OCI-LY7 (cell line): ENCODE results near the gene ANKS1A. TPM values are rescaled to one million over a fixed set of nuclear protein-coding genes. Genes with fewer than 3 reads are reported as not detected.

Source experiments
- BruUV-seq: library from RNA; stranded (reverse); fragments of 400-500 nt; replicated peaks from 2 replicates; lab custom pipeline; 2021; lab: Mats Ljungman, UMichigan
- CTCF ChIA-PET: fragments of 300-600 bp; sonication (Branson Sonifier 250); formaldehyde crosslinking; loops from one replicate; lab custom pipeline; 2022; ENCODE audit warnings: antibody characterized with exemption; ENCODE audit not compliant: unreplicated experiment; lab: Charles Lee
- POLR2A ChIA-PET: fragments of 300-600 bp; sonication (Branson Sonifier 250); formaldehyde crosslinking; loops from one replicate; lab custom pipeline; 2022; ENCODE audit warnings: antibody characterized with exemption; lab: Charles Lee
- DNase-seq: peaks from one replicate; pipeline ENCODE4 v3.0.0-alpha.2; 2015; ENCODE audit warnings: low spot score
- H2AFZ ChIP-seq: fragments of 200-600 bp; sonication (generic), shearing (Covaris generic); 2 replicates; pipeline ENCODE4 v1.6.1; 2014; ENCODE audit warnings: mild to moderate bottlenecking, antibody characterized with exemption, low read length, moderate library complexity
- H3K27ac ChIP-seq: fragments of 200-600 bp; sonication (generic); 2 replicates; pipeline ENCODE4 v1.5.1; 2014; ENCODE audit warnings: mixed run types, low read depth, mild to moderate bottlenecking, moderate library complexity, low read length, inconsistent platforms; ENCODE audit not compliant: poor library complexity, severe bottlenecking
- H3K36me3 ChIP-seq: fragments of 200-600 bp; sonication (generic); 2 replicates; pipeline ENCODE4 v1.6.1; 2014; ENCODE audit warnings: mild to moderate bottlenecking, antibody characterized with exemption, low read length, moderate library complexity, mixed read lengths; ENCODE audit not compliant: insufficient read depth
- H3K4me1 ChIP-seq: fragments of 200-600 bp; sonication (generic); 2 replicates; pipeline ENCODE4 v1.5.1; 2014; ENCODE audit warnings: mild to moderate bottlenecking, low read length; ENCODE audit not compliant: insufficient read depth, poor library complexity, severe bottlenecking
- H3K4me2 ChIP-seq: fragments of 200-600 bp; sonication (generic); 2 replicates; pipeline ENCODE4 v1.6.1; 2014; ENCODE audit warnings: mild to moderate bottlenecking, low read length
- H3K4me3 ChIP-seq: fragments of 200-600 bp; sonication (generic); 2 replicates; pipeline ENCODE4 v1.5.1; 2014; ENCODE audit warnings: mild to moderate bottlenecking, low read depth, low read length; ENCODE audit not compliant: poor library complexity, severe bottlenecking
- H3K79me2 ChIP-seq: fragments of 200-600 bp; sonication (generic); 2 replicates; pipeline ENCODE4 v1.6.1; 2016; ENCODE audit warnings: low read depth, mild to moderate bottlenecking, low read length, moderate library complexity, mixed read lengths; ENCODE audit not compliant: insufficient read depth
- H3K9me2 ChIP-seq: fragments of 200-600 bp; sonication (generic); 2 replicates; pipeline ENCODE4 v1.6.1; 2016; ENCODE audit warnings: mild to moderate bottlenecking, low read length, mixed read lengths; ENCODE audit not compliant: insufficient read depth
- H3K9me3 ChIP-seq: fragments of 200-600 bp; sonication (generic); 2 replicates; pipeline ENCODE4 v1.6.1; 2014; ENCODE audit warnings: mild to moderate bottlenecking, mixed run types, low read length, mixed read lengths
- H4K20me1 ChIP-seq: fragments of 200-600 bp; sonication (generic); 2 replicates; pipeline ENCODE4 v1.6.1; 2014; ENCODE audit warnings: mild to moderate bottlenecking, antibody characterized with exemption, low read length, moderate library complexity, mixed read lengths; ENCODE audit not compliant: insufficient read depth
- CTCF ChIP-seq: fragments of 200-600 bp; sonication (generic); conservative IDR thresholded peaks from 2 replicates; pipeline ENCODE4 v1.5.1; 2014; ENCODE audit warnings: mild to moderate bottlenecking, antibody characterized with exemption, low read length, moderate library complexity, mixed read lengths
- EZH2phosphoT487 ChIP-seq: fragments of 200-600 bp; sonication (generic); IDR thresholded peaks from 2 replicates; pipeline ENCODE4 v1.6.1; 2018; ENCODE audit warnings: low read depth, borderline replicate concordance, mild to moderate bottlenecking, mixed run types, antibody characterized with exemption, low read length, moderate library complexity, mixed read lengths
- intact Hi-C: fragments of 100-400 bp; cut with micrococcal nuclease; formaldehyde crosslinking; loops from one replicate; pipeline ENCODE4 v1.10.0; 2022; ENCODE audit not compliant: unreplicated experiment
- total RNA-seq, 2 experiments: library from RNA; depleted of rRNA in 1 of 2; stranded (reverse); fragments of >200 nt in 1 of 2; shearing (Covaris generic) in 1 of 2; gene quantifications; 2 replicates each; pipeline ENCODE4 v1.2.3, GENCODE V29; 2014 to 2022

ANKS1A gene
- total RNA-seq, 2 experiments from 2014 or later = 7.8 to 13.8 TPM

GRCh38 chr6:35048631-35049083, 159.6 kb downstream of the ANKS1A start:
- no peaks in the 10 kb centered on the region for H4K20me1 ChIP-seq
- no peaks in the 10 kb centered on the region for H3K36me3 ChIP-seq
- H3K9me3 ChIP-seq = no peaks in the 10 kb centered on the region
- H2AFZ ChIP-seq = no peak overlapping the region
- no peaks in the 10 kb centered on the region for H3K4me1 ChIP-seq
- CTCF ChIA-PET = no interaction called here
- no peak overlapping the region for H3K4me2 ChIP-seq
- peak; percentile 10 for DNase-seq
- 0 out of 2 replicates have a peak, but pooled peaks have one; percentile 31 for TF ChIP-seq CTCF
- TF ChIP-seq EZH2phosphoT487 = no peak
- POLR2A ChIA-PET = no interaction called here
- BruUV-seq = no TSS peak
- H3K9me2 ChIP-seq = no peaks in the 10 kb centered on the region
- H3K27ac ChIP-seq = no peak overlapping the region
- intact Hi-C loops = no loop called here
- no peaks in the 10 kb centered on the region for H3K79me2 ChIP-seq
- H3K4me3 ChIP-seq = no peak overlapping the region

GRCh38 chr6:35049156-35049735, 160.2 kb downstream of the ANKS1A start:
- H3K36me3 ChIP-seq = no peaks in the 10 kb centered on the region
- no peak overlapping the region for H3K27ac ChIP-seq
- no peaks in the 10 kb centered on the region for H4K20me1 ChIP-seq
- H3K9me3 ChIP-seq = no peaks in the 10 kb centered on the region
- no peak for DNase-seq
- no peaks in the 10 kb centered on the region for H3K4me1 ChIP-seq
- no peak overlapping the region for H2AFZ ChIP-seq
- no peak overlapping the region for H3K4me2 ChIP-seq
- intact Hi-C loops = no loop called here
- CTCF ChIA-PET = interaction anchor here (0.6 kb wide), 1 partner anchor 8 kb away, joined by 5 read pairs; no protein-coding TSS in a partner anchor
- no peaks in the 10 kb centered on the region for H3K79me2 ChIP-seq
- H3K4me3 ChIP-seq = no peak overlapping the region
- POLR2A ChIA-PET = no interaction called here
- no TSS peak for BruUV-seq
- TF ChIP-seq CTCF (no peak), EZH2phosphoT487 (no peak)
- H3K9me2 ChIP-seq = no peaks in the 10 kb centered on the region
